Measurements from ENCODE around the gene KIT. TPM values are rescaled to one million over a fixed set of nuclear protein-coding genes. Genes with fewer than 3 reads are reported as not detected.

Gene KIT
- total and polyA plus RNA-seq, 2 donors (not counting 1 experiment from before 2014, with no cell fraction given), result 0.50 to 19.9 TPM

- Histone ChIP-seq H3K4me2 (ENCODE audit: extremely low read depth, insufficient read depth, low read length) (no peak overlapping the region), H3K27me3 (ENCODE audit: control insufficient read depth, insufficient read depth, low read length) (no peaks in the 10 kb centered on the region), H3K9ac (ENCODE audit: insufficient read depth, low read length) (no peak overlapping the region), H3K4me3 (replicated peaks in 1 of 4; ENCODE audit: control extremely low read depth in 1 of 4, insufficient read depth in 1 of 4, low read depth in 3 of 4, low read length in 4 of 4) (no peak overlapping the region), H4K20me1 (ENCODE audit: control insufficient read depth, extremely low read depth, insufficient read depth, low read length) (no peaks in the 10 kb centered on the region), H3K4me1 (ENCODE audit: control insufficient read depth, extremely low read depth, insufficient read depth, low read length) (no peaks in the 10 kb centered on the region), H3K27ac (ENCODE audit: insufficient read depth, low read length) (no peak overlapping the region), H3K36me3 (ENCODE audit: control insufficient read depth, insufficient read depth, low read length) (no peaks in the 10 kb centered on the region), H3K79me2 (ENCODE audit: control insufficient read depth, insufficient read depth, low read length) (no peaks in the 10 kb centered on the region), H3K9me3 (ENCODE audit: control insufficient read depth, insufficient read depth, low read depth, low read length) (no peaks in the 10 kb centered on the region), H2AFZ (ENCODE audit: low read length) (no peak overlapping the region)
- TF ChIP-seq EZH2 (IDR thresholded peaks at IDR 0.05; ENCODE audit: low read length, missing control alignments) (no peak), CTCF (conservative IDR thresholded peaks at IDR 0.05 in 1 of 2, IDR thresholded peaks at IDR 0.05 in 1 of 2; ENCODE audit: low read depth in 1 of 2, low read length in 2 of 2) (no peak)
- no peak for DNase-seq (ENCODE audit: low read depth in 2 of 2)
These were observed 13.6 kb upstream of the KIT start for GRCh38 chr4:54643958-54644751.

GRCh38 chr4:54645830-54646229 is 11.9 kb upstream of the KIT start:
- H4K20me1 ChIP-seq (ENCODE audit: control insufficient read depth, extremely low read depth, insufficient read depth, low read length), result no peaks in the 10 kb centered on the region
- no peak overlapping the region for H3K27ac ChIP-seq (ENCODE audit: insufficient read depth, low read length)
- H3K4me1 ChIP-seq (ENCODE audit: control insufficient read depth, extremely low read depth, insufficient read depth, low read length), result no peaks in the 10 kb centered on the region
- no peak overlapping the region for H3K4me3 ChIP-seq (replicated peaks in 1 of 4; ENCODE audit: control extremely low read depth in 1 of 4, insufficient read depth in 1 of 4, low read depth in 3 of 4, low read length in 4 of 4)
- no peak for DNase-seq (ENCODE audit: low read depth in 2 of 2)
- H3K4me2 ChIP-seq (ENCODE audit: extremely low read depth, insufficient read depth, low read length), result no peak overlapping the region
- no peaks in the 10 kb centered on the region for H3K36me3 ChIP-seq (ENCODE audit: control insufficient read depth, insufficient read depth, low read length)
- H3K27me3 ChIP-seq (ENCODE audit: control insufficient read depth, insufficient read depth, low read length), result no peaks in the 10 kb centered on the region
- H3K9ac ChIP-seq (ENCODE audit: insufficient read depth, low read length), result no peak overlapping the region
- no peak overlapping the region for H2AFZ ChIP-seq (ENCODE audit: low read length)
- H3K79me2 ChIP-seq (ENCODE audit: control insufficient read depth, insufficient read depth, low read length), result no peaks in the 10 kb centered on the region
- TF ChIP-seq CTCF (conservative IDR thresholded peaks at IDR 0.05 in 1 of 2, IDR thresholded peaks at IDR 0.05 in 1 of 2; ENCODE audit: low read depth in 1 of 2, low read length in 2 of 2) (no peak), EZH2 (IDR thresholded peaks at IDR 0.05; ENCODE audit: low read length, missing control alignments) (no peak)
- no peaks in the 10 kb centered on the region for H3K9me3 ChIP-seq (ENCODE audit: control insufficient read depth, insufficient read depth, low read depth, low read length)

- Histone ChIP-seq H3K9me3 (ENCODE audit: control insufficient read depth, insufficient read depth, low read depth, low read length) (no peaks in the 10 kb centered on the region), H3K4me3 (replicated peaks in 1 of 4; ENCODE audit: control extremely low read depth in 1 of 4, insufficient read depth in 1 of 4, low read depth in 3 of 4, low read length in 4 of 4) (no peak overlapping the region), H4K20me1 (ENCODE audit: control insufficient read depth, extremely low read depth, insufficient read depth, low read length) (no peaks in the 10 kb centered on the region), H3K36me3 (ENCODE audit: control insufficient read depth, insufficient read depth, low read length) (no peaks in the 10 kb centered on the region), H3K27me3 (ENCODE audit: control insufficient read depth, insufficient read depth, low read length) (no peaks in the 10 kb centered on the region), H3K79me2 (ENCODE audit: control insufficient read depth, insufficient read depth, low read length) (no peaks in the 10 kb centered on the region), H2AFZ (ENCODE audit: low read length) (no peak overlapping the region), H3K4me1 (ENCODE audit: control insufficient read depth, extremely low read depth, insufficient read depth, low read length) (no peaks in the 10 kb centered on the region), H3K4me2 (ENCODE audit: extremely low read depth, insufficient read depth, low read length) (no peak overlapping the region), H3K27ac (ENCODE audit: insufficient read depth, low read length) (no peak overlapping the region), H3K9ac (ENCODE audit: insufficient read depth, low read length) (no peak overlapping the region)
- TF ChIP-seq EZH2 (IDR thresholded peaks at IDR 0.05; ENCODE audit: low read length, missing control alignments), result no peak
- TF ChIP-seq CTCF (conservative IDR thresholded peaks at IDR 0.05 in 1 of 2, IDR thresholded peaks at IDR 0.05 in 1 of 2; ENCODE audit: low read depth in 1 of 2, low read length in 2 of 2), result no peak
- DNase-seq (ENCODE audit: low read depth in 2 of 2), result no peak
These were observed 10.7 kb upstream of the KIT start for GRCh38 chr4:54647070-54647469.
